RWPE2 (cell line): ENCODE results near the gene SYNGR4.
A peak's percentile ranks its signal among the peaks of the same experiment; 100 is the strongest.

ENCODE experiments used
- ATAC-seq: fragments of 200-7000 bp; cut with Tn5 transposase; 3 replicates; pipeline ENCODE4 v1.9.1; 2021; ENCODE audit warnings: low read depth
- DNase-seq: peaks from one replicate; pipeline ENCODE4 v3.0.0-alpha.2; 2020; ENCODE audit warnings: low spot score
- H3K27ac ChIP-seq: fragments of 450-650 bp; 2 replicates; pipeline ENCODE4 v1.5.1; 2017; ENCODE audit warnings: mild to moderate bottlenecking; ENCODE audit not compliant: poor library complexity, severe bottlenecking
- H3K27me3 ChIP-seq: fragments of 250-450 bp; sonication (Bioruptor Pico); 2 replicates; pipeline ENCODE4 v1.5.1; 2021; ENCODE audit warnings: mild to moderate bottlenecking, moderate library complexity; ENCODE audit not compliant: insufficient read depth, poor library complexity, severe bottlenecking
- H3K36me3 ChIP-seq: fragments of 250-450 bp; sonication (Bioruptor Pico); 2 replicates; pipeline ENCODE4 v1.5.1; 2020; ENCODE audit warnings: low read depth, mild to moderate bottlenecking, moderate library complexity
- H3K4me1 ChIP-seq: fragments of 250-450 bp; sonication (Bioruptor Pico); 2 replicates; pipeline ENCODE4 v1.5.1; 2021; ENCODE audit warnings: mild to moderate bottlenecking, moderate library complexity; ENCODE audit not compliant: insufficient read depth, poor library complexity, severe bottlenecking
- H3K4me3 ChIP-seq: fragments of 250-450 bp; sonication (Bioruptor Pico); 2 replicates; pipeline ENCODE4 v1.5.1; 2021; ENCODE audit warnings: mild to moderate bottlenecking, moderate library complexity; ENCODE audit not compliant: severe bottlenecking
- H3K9me3 ChIP-seq: fragments of 250-450 bp; sonication (Bioruptor Pico); 2 replicates; pipeline ENCODE4 v1.5.1; 2021; ENCODE audit warnings: mild to moderate bottlenecking, moderate library complexity; ENCODE audit not compliant: severe bottlenecking
- TF ChIP-seq, protein P1 (sequence below): fragments of 450-650 bp; IDR thresholded peaks from one replicate; pipeline ENCODE4 v1.5.1; 2017; ENCODE audit warnings: mild to moderate bottlenecking, moderate library complexity; ENCODE audit not compliant: poor library complexity, severe bottlenecking

The SYNGR4 gene

DNA sequence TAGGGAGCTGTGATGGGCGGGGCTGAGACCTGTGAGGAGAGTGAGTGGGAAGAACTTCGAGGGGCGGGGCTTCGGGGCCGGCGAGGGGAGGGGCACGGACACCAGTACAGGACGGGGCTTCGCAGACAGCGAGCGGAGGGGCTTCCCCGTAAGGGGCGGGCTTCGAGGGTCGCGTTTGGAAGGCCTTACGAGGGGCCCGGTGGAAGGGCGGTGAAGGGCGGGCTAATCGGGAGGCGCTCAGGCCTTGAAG lies 42.9 kb upstream of the SYNGR4 start:
- Histone ChIP-seq H3K9me3 (no peaks in the 10 kb centered on the region), H3K27ac (peak overlapping the region; percentile 91), H3K36me3 (no peaks in the 10 kb centered on the region; the same call in 1 of the 2 replicates), H3K4me3 (peak overlapping the region; percentile 44), H3K27me3 (no peaks in the 10 kb centered on the region), H3K4me1 (peaks cover 11% of the 10 kb centered on the region)
- DNase-seq (peak; percentile 98), ATAC-seq (peak; percentile 75; the same call in 1 of the 3 replicates)
- TF ChIP-seq, protein P1, sequence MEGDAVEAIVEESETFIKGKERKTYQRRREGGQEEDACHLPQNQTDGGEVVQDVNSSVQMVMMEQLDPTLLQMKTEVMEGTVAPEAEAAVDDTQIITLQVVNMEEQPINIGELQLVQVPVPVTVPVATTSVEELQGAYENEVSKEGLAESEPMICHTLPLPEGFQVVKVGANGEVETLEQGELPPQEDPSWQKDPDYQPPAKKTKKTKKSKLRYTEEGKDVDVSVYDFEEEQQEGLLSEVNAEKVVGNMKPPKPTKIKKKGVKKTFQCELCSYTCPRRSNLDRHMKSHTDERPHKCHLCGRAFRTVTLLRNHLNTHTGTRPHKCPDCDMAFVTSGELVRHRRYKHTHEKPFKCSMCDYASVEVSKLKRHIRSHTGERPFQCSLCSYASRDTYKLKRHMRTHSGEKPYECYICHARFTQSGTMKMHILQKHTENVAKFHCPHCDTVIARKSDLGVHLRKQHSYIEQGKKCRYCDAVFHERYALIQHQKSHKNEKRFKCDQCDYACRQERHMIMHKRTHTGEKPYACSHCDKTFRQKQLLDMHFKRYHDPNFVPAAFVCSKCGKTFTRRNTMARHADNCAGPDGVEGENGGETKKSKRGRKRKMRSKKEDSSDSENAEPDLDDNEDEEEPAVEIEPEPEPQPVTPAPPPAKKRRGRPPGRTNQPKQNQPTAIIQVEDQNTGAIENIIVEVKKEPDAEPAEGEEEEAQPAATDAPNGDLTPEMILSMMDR = no peak

DNA sequence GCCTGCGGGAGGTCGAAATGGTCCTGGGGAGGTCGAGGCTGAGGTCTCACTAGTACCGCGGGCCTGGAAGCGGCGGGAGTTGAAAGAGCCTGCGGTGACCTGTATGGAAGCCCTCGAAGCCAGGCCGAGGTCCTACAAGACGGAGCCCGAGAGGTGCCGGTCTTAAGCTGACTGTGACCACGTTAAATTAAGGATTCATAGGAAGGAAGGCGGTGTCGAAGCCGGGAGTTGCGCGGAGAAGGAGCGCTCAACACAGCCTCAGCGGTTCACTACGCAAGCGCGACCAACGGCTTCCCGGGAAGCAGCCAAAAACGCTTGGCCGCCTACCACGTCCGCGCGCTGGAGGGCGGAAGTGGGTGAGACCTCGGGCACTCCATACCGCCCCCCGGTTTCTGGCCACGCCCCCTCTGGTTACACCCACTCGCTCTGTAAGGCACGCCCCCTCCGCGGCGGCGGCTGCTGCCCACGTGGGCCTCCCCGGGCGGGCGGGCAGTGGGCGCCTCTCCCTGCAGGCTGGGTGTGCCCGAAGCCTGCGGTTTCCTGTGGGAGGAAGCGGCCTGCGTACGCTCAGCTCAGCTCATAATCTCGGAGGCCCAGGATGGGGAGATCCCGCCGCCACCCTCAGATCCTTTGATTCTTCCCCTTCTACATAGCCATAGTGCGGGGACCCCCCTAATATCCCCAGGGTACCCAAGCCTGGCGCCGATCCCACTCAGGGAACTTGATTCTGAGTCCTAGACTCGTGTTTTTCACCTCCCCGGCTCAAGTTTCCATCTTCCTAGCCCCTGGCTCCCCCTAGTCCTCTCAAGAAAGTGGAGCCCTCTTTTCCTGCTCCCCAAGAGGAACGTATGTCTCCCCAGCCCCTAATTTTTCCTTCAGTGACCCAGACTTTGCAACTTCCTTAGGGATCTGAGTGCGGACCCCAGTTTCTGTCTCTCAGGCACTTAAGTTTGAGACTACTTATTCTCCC lies 42.3 kb upstream of the SYNGR4 start:
- H3K36me3 ChIP-seq = peaks cover 4% of the 10 kb centered on the region; the same call in 1 of the 2 replicates
- H3K27me3 ChIP-seq = no peaks in the 10 kb centered on the region
- no peaks in the 10 kb centered on the region for H3K9me3 ChIP-seq
- DNase-seq (peak; percentile 97), ATAC-seq (peak; percentile 69)
- TF ChIP-seq, protein P1 = no peak
- peaks cover 10% of the 10 kb centered on the region for H3K4me1 ChIP-seq
- peak overlapping the region; percentile 91 for H3K27ac ChIP-seq
- peak overlapping the region; percentile 44 for H3K4me3 ChIP-seq

DNA sequence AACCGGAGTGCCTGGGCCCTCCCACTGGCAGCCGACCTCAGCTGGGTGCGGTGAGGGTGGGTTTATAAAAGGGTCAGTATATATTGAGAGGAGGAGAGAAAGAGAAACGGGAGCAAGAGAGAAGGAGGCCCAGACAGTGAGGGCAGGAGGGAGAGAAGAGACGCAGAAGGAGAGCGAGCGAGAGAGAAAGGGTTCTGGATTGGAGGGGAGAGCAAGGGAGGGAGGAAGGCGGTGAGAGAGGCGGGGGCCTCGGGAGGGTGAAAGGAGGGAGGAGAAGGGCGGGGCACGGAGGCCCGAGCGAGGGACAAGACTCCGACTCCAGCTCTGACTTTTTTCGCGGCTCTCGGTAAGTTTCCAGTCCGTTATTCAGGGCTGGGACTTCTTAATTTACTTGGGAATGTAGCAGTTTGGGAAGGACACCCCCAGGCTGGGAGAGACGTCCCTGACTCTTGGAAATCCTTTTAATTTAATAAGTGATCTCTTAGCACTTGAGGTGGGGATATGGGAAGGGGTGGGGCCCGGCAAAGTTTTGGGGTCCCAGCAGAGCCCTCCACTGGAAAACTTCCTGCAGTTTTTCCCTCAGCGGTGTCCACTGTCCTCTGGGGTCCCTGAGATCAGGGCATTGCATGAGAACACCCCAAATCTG lies 38.8 kb upstream of the SYNGR4 start, which contains the start of gene EMP3:
EMP3 (plus strand) TSS at position 288 of the 646 bp plus-strand sequence. CDS start 1,293 bp downstream, outside the sequence.
- H3K9me3 ChIP-seq = no peaks in the 10 kb centered on the region
- H3K27me3 ChIP-seq = no peaks in the 10 kb centered on the region
- ATAC-seq (peak; percentile 44), DNase-seq (peak; percentile 85)
- peaks cover 34% of the 10 kb centered on the region for H3K36me3 ChIP-seq
- H3K4me3 ChIP-seq = peak within 1 kb of the TSS; percentile 38
- peaks cover 6% of the 10 kb centered on the region for H3K4me1 ChIP-seq
- peak within 1 kb of the TSS; percentile 91 for H3K27ac ChIP-seq
- TF ChIP-seq, protein P1 = no peak

DNA sequence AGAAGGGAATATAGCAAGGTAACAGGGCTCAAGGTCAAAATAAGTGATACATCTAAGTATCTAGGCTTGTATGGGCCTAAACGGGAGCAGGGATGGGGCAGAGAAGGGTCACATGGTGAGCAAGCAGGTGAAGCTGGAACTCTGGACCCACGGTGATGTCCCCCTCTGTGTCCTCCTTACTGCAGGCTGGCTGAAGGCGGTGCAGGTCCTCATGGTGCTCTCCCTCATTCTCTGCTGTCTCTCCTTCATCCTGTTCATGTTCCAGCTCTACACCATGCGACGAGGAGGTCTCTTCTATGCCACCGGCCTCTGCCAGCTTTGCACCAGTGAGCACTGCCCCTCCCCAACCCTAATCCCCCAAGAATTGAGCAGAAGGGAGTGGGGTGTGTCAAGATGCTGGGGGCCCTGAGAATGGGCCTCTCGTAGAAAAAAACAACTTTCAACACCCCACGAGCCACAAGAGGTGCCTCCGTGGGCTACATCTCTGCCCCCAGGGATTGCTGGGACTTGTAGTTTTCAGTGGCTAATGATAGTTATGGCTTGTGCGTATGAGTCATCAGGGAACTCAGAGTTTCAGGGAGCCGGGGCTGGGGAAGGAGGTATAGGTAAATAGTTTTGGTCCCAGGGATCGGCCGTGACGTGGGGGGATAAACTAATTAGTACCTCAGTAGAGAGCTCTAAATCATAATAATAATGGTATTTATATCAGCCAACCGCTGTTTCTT lies 34.8 kb upstream of the SYNGR4 start:
- TF ChIP-seq, protein P1 = no peak
- H3K27me3 ChIP-seq = no peaks in the 10 kb centered on the region
- no peak overlapping the region for H3K27ac ChIP-seq
- DNase-seq = no peak
- H3K36me3 ChIP-seq = peaks cover 43% of the 10 kb centered on the region
- H3K4me3 ChIP-seq = no peak overlapping the region
- peaks cover 10% of the 10 kb centered on the region for H3K4me1 ChIP-seq
- H3K9me3 ChIP-seq = no peaks in the 10 kb centered on the region
- no peak for ATAC-seq
